ENCODE measurements around the gene PPFIBP2.

GRCh38 chr11:7668911-7669310 is 155.1 kb downstream of the PPFIBP2 start:
- no peak for TF ChIP-seq CTCF (IDR thresholded peaks at IDR 0.05)
- no peak for TF ChIP-seq POLR2A (IDR thresholded peaks at IDR 0.05)
